Activated CD8-positive, alpha-beta memory T cell treated with anti-CD3 and anti-CD28 coated beads for 4 hours (primary cell): ENCODE measurements around the gene IFNLR1.
A peak's percentile ranks its signal among the peaks of the same experiment; 100 is the strongest.
"Not testable (repeated sequence)": the region's sequence is repeated elsewhere in the genome, so short reads cannot be mapped to it uniquely, and the experiment has no call there.

ENCODE experiments used
- DNase-seq, 2 donors: peaks; one replicate each; pipeline ENCODE4 v3.0.0-alpha.2; 2020; ENCODE audit warnings: low read depth in 2 of 2

The IFNLR1 gene

GRCh38 chr1:24186993-24187790, at the start of gene IFNLR1:
TSS of gene IFNLR1 (minus strand) at chr1:24187289. CDS start at chr1:24187248, 41 bp downstream.
- DNase-seq: peak; percentile 43 to 44

GRCh38 chr1:24235921-24236788, 49.1 kb upstream of the IFNLR1 start:
- no peak for DNase-seq

- DNase-seq: no peak
Observed at GRCh38 chr1:24233684-24234600, 46.9 kb upstream of the IFNLR1 start.

- no peak for DNase-seq
Observed at GRCh38 chr1:24231701-24232100, 44.6 kb upstream of the IFNLR1 start.

GRCh38 chr1:24228311-24228710, 41.2 kb upstream of the IFNLR1 start:
- no peak for DNase-seq

GRCh38 chr1:24226749-24227148, 39.7 kb upstream of the IFNLR1 start:
- DNase-seq: no peak

GRCh38 chr1:24224761-24225160, 37.7 kb upstream of the IFNLR1 start:
- DNase-seq: no peak

- no peak for DNase-seq
Observed at GRCh38 chr1:24224086-24224485, 37.0 kb upstream of the IFNLR1 start.

- DNase-seq: no peak
Observed at GRCh38 chr1:24222793-24223192, 35.7 kb upstream of the IFNLR1 start.

GRCh38 chr1:24222008-24222605, 35.0 kb upstream of the IFNLR1 start:
- no peak for DNase-seq

- DNase-seq: no peak
Observed at GRCh38 chr1:24221246-24221645, 34.2 kb upstream of the IFNLR1 start.

- DNase-seq: no peak
Observed at GRCh38 chr1:24216276-24217074, 29.4 kb upstream of the IFNLR1 start.

GRCh38 chr1:24215226-24215814, 28.2 kb upstream of the IFNLR1 start:
- DNase-seq: no peak

GRCh38 chr1:24212376-24212775, 25.3 kb upstream of the IFNLR1 start:
- DNase-seq: no peak

- no peak for DNase-seq
Observed at GRCh38 chr1:24210195-24210627, 23.1 kb upstream of the IFNLR1 start.

GRCh38 chr1:24209097-24209496, 22.0 kb upstream of the IFNLR1 start:
- no peak for DNase-seq

GRCh38 chr1:24207709-24208108, 20.6 kb upstream of the IFNLR1 start:
- DNase-seq: no peak

GRCh38 chr1:24207395-24207687, 20.3 kb upstream of the IFNLR1 start:
- DNase-seq: not testable (repeated sequence)

- DNase-seq: no peak
Observed at GRCh38 chr1:24206516-24207394, 19.7 kb upstream of the IFNLR1 start.
